ENCODE data around the gene SNAPC1.
A peak's percentile ranks its signal among the peaks of the same experiment; 100 is the strongest.

SNAPC1 gene

DNA sequence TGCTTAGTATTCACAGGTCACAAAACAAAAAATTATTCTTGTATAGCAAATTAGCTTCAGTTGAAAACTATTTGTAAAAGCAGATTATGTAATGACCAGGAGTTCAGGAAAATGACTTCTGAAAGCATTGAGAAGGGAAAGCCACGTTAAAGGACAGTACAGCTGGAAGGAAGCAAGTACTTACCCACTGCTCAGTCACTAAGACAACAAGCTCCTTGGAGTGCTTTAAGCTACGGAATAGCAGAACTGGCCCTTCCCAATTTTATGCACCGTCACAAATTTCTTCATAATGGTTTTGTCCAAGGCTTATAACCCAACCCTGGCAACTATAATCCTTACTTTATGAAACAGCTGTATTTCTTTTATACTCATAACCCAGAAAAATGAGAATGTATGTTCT is 13.0 kb upstream of the SNAPC1 start:
- DNase-seq (ENCODE audit: low read depth): peak; percentile 37
- TF ChIP-seq, protein P1, sequence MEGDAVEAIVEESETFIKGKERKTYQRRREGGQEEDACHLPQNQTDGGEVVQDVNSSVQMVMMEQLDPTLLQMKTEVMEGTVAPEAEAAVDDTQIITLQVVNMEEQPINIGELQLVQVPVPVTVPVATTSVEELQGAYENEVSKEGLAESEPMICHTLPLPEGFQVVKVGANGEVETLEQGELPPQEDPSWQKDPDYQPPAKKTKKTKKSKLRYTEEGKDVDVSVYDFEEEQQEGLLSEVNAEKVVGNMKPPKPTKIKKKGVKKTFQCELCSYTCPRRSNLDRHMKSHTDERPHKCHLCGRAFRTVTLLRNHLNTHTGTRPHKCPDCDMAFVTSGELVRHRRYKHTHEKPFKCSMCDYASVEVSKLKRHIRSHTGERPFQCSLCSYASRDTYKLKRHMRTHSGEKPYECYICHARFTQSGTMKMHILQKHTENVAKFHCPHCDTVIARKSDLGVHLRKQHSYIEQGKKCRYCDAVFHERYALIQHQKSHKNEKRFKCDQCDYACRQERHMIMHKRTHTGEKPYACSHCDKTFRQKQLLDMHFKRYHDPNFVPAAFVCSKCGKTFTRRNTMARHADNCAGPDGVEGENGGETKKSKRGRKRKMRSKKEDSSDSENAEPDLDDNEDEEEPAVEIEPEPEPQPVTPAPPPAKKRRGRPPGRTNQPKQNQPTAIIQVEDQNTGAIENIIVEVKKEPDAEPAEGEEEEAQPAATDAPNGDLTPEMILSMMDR (IDR thresholded peaks at IDR 0.05; ENCODE audit: insufficient read depth, low read depth, low read length, missing control alignments): no peak
- peak overlapping the region; percentile 47 for H3K4me3 ChIP-seq (ENCODE audit: low read length)

DNA sequence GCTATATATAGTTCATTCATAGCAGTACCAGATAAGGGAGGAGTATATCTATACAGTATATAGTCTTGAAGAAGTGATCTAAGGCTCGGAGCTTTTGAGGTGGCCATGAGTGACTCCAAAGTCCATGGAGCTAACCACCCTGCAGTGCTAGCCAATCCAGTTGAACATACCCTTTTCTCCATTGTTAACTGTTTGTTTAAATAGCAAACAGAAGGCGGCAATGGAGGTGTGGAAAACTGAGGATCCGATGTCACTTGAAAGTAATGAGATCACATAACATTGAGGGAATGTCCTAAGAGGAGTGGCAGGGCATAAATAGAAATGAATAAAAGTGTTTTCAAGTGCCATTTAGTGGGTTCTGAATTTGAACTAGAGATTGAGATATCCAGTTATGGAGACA is 12.4 kb upstream of the SNAPC1 start:
- H3K4me3 ChIP-seq (ENCODE audit: low read length): peak overlapping the region; percentile 47
- DNase-seq (ENCODE audit: low read depth): peak; percentile 41
- TF ChIP-seq, protein P1 (IDR thresholded peaks at IDR 0.05; ENCODE audit: insufficient read depth, low read depth, low read length, missing control alignments): no peak

DNA sequence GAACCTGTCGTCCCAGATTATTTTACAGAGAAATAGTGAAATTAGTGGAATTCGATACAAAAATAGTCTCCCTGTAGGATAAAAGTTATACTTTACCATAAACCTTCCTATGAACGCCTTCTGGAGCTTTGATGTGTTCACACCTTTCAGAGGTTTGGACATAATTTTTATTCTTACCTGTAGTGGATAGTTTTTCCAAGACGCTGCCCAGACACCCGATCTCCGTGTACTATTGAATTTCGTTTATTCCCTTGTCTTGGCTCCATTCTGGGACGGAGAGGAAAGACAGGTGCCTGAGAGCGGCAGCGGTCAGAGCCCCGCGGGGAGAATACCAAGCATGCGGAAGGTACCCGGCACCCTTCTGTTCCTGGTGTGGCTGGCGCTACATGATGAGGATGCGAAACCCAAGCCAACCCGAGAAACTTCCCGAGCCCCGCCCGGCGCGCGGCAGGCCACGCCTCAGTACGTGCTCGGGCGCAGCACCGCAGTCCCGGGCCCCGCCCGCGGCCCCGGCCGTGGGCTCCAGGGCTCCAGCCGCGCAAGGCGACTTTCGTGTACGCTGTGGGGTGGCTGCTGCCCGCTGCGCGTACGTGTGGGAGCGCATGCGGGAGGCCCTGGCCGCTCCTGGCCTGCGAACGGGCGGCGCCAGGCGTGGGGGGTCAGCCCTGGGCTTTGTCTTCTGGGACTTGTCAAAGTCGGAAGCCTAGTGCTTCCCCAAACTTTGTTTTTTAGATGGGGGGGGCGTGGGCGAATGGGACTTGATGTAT is 11.3 kb upstream of the SNAPC1 start:
- peak overlapping the region; percentile 65 for H3K4me3 ChIP-seq (ENCODE audit: low read length)
- DNase-seq (ENCODE audit: low read depth): peak; percentile 94
- TF ChIP-seq, protein P1 (IDR thresholded peaks at IDR 0.05; ENCODE audit: insufficient read depth, low read depth, low read length, missing control alignments): no peak

DNA sequence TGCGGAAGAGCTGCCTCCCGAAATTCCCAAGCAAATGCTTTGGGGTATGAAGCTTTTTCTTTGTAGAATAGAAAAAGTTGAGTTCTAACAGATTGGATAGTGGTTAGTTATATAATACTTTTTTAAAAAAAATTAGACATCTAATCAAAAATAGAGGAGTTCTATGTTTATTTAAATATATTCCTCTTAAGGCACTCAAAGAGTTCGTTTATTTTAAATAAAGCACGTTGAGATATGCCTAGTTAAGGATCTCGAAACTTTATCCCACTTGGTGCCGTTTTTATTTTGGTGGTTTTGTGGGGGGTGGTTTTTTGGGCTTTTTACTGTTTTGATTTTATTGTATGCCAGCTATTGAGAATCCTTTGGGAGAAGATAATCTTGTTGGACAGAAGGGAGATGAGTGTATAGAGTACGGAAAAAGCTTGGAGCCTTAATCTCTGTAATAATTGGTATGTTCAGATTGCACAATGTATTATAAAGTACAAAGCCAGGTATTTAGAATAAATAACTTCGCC is 10.7 kb upstream of the SNAPC1 start:
- TF ChIP-seq, protein P1 (IDR thresholded peaks at IDR 0.05; ENCODE audit: insufficient read depth, low read depth, low read length, missing control alignments): no peak
- peak overlapping the region; percentile 65 for H3K4me3 ChIP-seq (ENCODE audit: low read length)
- no peak for DNase-seq (ENCODE audit: low read depth)

DNA sequence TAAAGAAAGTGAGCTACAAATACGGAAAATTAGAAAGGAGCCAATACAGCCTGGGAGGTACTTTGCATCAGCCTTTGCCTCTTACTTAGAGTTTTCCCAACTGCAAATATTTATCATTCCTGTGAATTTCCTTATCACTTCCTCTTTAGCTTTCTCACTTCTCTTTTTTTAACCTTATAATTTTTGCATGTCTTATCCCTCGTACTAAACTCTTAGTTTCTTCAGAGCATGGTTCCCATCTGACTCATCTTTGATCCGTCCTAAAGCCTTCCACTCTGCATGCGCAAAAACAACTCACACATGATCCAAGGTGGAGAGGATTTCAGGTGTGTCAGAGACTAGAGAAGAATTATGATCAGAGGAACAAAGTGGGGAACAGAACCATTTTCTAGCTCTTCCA is 9.6 kb upstream of the SNAPC1 start:
- DNase-seq (ENCODE audit: low read depth): peak; percentile 64
- H3K4me3 ChIP-seq (ENCODE audit: low read length): no peak overlapping the region
- TF ChIP-seq, protein P1 (IDR thresholded peaks at IDR 0.05; ENCODE audit: insufficient read depth, low read depth, low read length, missing control alignments): no peak

DNA sequence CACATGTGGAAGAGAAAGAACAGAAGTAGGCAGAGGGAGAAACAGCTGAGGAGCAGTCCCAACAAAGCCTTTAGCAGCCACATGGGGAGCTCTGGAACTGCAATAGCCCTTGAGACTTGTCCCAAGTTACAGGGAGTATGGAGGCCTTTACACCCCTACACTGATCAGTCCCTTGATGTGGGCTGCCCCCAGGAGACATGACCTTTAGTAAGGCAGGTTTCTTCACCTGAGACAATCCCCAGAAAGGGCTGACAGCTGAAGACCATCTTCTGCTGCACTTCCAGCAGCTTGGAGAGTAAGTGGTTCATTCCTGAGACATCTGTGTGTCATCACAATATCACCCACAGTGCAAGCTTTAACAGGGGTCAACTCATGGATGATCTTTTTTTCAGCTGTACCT is 8.6 kb upstream of the SNAPC1 start:
- TF ChIP-seq, protein P1 (IDR thresholded peaks at IDR 0.05; ENCODE audit: insufficient read depth, low read depth, low read length, missing control alignments): peak; percentile 23
- DNase-seq (ENCODE audit: low read depth): no peak
- no peak overlapping the region for H3K4me3 ChIP-seq (ENCODE audit: low read length)
